T-helper 17 cell (primary cell): ENCODE data around the gene DNAJA4. TPM values are rescaled to one million over a fixed set of nuclear protein-coding genes. Genes with fewer than 3 reads are reported as not detected.

Experiments used
- total RNA-seq, 4 donors: library from RNA in 2 of 4; stranded (reverse) in 2 of 4; gene quantifications; one replicate each; pipeline ENCODE4 v1.2.3 and lab custom pipeline; 2022 to 2026

DNAJA4 gene
- total RNA-seq, 2 donors from 2014 or later, result 28.0 to 30.3 TPM

Other genes starting within 250 kb of the DNAJA4 start
- 100 to 1,000 TPM in 1 of 2 donors, 10 to 100 TPM in 1; 91.0 to 130 TPM for gene TBC1D2B, start 186.9 kb upstream of the DNAJA4 start, total RNA-seq
- not detected for gene SH2D7, start 172.0 kb upstream of the DNAJA4 start, total RNA-seq
- under 1 TPM; 0.63 to 0.65 TPM for gene CIB2, start 133.1 kb upstream of the DNAJA4 start, total RNA-seq
- gene IDH3A, start 115.2 kb upstream of the DNAJA4 start, total RNA-seq, result 10 to 100 TPM; 37.8 to 51.2 TPM
- gene ACSBG1, start 30.0 kb upstream of the DNAJA4 start, total RNA-seq, result 1 to 10 TPM in 1 of 2 donors, under 1 TPM in 1; 0.05 to 1.1 TPM
- gene SKIC8, start 35.0 kb downstream of the DNAJA4 start, total RNA-seq, result 10 to 100 TPM; 24.3 to 24.4 TPM
- not detected for gene CRABP1, start 75.8 kb downstream of the DNAJA4 start, total RNA-seq
- 10 to 100 TPM; 51.9 to 56.3 TPM for gene IREB2, start 173.7 kb downstream of the DNAJA4 start, total RNA-seq
- gene HYKK, start 243.0 kb downstream of the DNAJA4 start, total RNA-seq, result 1 to 10 TPM; 1.1 to 2.0 TPM